K562 (cell line): ENCODE data around the gene TMEM100. TPM values are rescaled to one million over a fixed set of nuclear protein-coding genes. Genes with fewer than 3 reads are reported as not detected.

ENCODE experiments used
- ATAC-seq: fragments of 200-7000 bp; cut with Tn5 transposase; 3 replicates; pipeline ENCODE4 v1.9.1; 2020; ENCODE audit warnings: moderate library complexity
- BruUV-seq: library from RNA; stranded (reverse); fragments of 400-500 nt; replicated peaks from 2 replicates; lab custom pipeline; 2021; lab: Mats Ljungman, UMichigan
- CTCF ChIA-PET: fragments of 300-600 bp; formaldehyde crosslinking; extraction: SDS; loops from one replicate; lab custom pipeline; 2021; ENCODE audit warnings: low intra/inter-chr PET ratio; lab: Yijun Ruan, JAX
- POLR2A ChIA-PET: fragments of 300-600, 350-650 bp; sonication (Branson Sonifier 250); formaldehyde crosslinking; extraction: SDS; loops from one replicate; lab custom pipeline; 2021; ENCODE audit warnings: antibody characterized with exemption, inconsistent platforms; lab: Yijun Ruan, JAX
- DNase-seq, 4 experiments: peaks; one replicate each; pipeline versions ENCODE4 v3.0.0 to v3.0.0-alpha.2; 2011 to 2018; ENCODE audit warnings: low spot score in 3 of 4, mixed read lengths in 3 of 4; ENCODE audit errors: extremely low read depth in 1 of 4
- FAIRE-seq: peaks from 2 replicates; lab custom pipeline; 2011; peaks lifted over from hg19 to GRCh38; lab: Jason Lieb, UNC
- H2AFZ ChIP-seq: 2 replicates; pipeline ENCODE4 v1.6.0; 2011; ENCODE audit warnings: low read depth, low read length, control low read depth, inconsistent platforms
- H3K27ac ChIP-seq: fragments of 200-600 bp; 3 replicates; pipeline ENCODE4 v1.8.0; 2011; ENCODE audit warnings: low read depth, mild to moderate bottlenecking, control low read depth, inconsistent platforms, low read length, moderate library complexity, mixed read lengths; ENCODE audit errors: extremely low read depth
- H3K27me3 ChIP-seq, 2 experiments: fragments of 300-600 bp in 1 of 2; 2 replicates in 1 of 2; 3 replicates in 1 of 2; pipeline versions ENCODE4 v1.6.0 to v1.8.0; 2011; ENCODE audit warnings: inconsistent platforms in 2 of 2, low read length in 2 of 2, mild to moderate bottlenecking in 1 of 2, mixed read lengths in 1 of 2, moderate library complexity in 1 of 2; ENCODE audit not compliant: control insufficient read depth in 2 of 2, insufficient read depth in 2 of 2
- H3K36me3 ChIP-seq: fragments of 300-600 bp; 3 replicates; pipeline ENCODE4 v1.8.0; 2011; ENCODE audit warnings: mild to moderate bottlenecking, low read length, inconsistent platforms; ENCODE audit not compliant: control insufficient read depth, insufficient read depth
- H3K4me1 ChIP-seq, 2 experiments: fragments of 200-600 bp in 1 of 2; replicated peaks in 1 of 2; 2 replicates in 1 of 2; 3 replicates in 1 of 2; pipeline versions ENCODE4 v1.5.1 to v1.8.0; 2011; ENCODE audit warnings: inconsistent platforms in 2 of 2, low read length in 2 of 2, mild to moderate bottlenecking in 1 of 2, mixed read lengths in 1 of 2, moderate library complexity in 1 of 2; ENCODE audit not compliant: control insufficient read depth in 2 of 2, insufficient read depth in 2 of 2
- H3K4me2 ChIP-seq: 2 replicates; pipeline ENCODE4 v1.6.1; 2011; ENCODE audit warnings: low read length, control low read depth, inconsistent platforms, mixed read lengths; ENCODE audit not compliant: insufficient read depth
- H3K4me3 ChIP-seq: fragments of 200-600 bp; sonication (generic), shearing (Covaris generic); 2 replicates; pipeline ENCODE4 v1.5.1; 2016; ENCODE audit warnings: control low read depth, inconsistent platforms
- H3K79me2 ChIP-seq: fragments of 200-600 bp; 3 replicates; pipeline ENCODE4 v1.8.0; 2011; ENCODE audit warnings: low read length, inconsistent platforms; ENCODE audit not compliant: control insufficient read depth, insufficient read depth
- H3K9ac ChIP-seq, 2 experiments: 2 replicates each; pipeline versions ENCODE4 v1.6.0 to v1.6.1; 2011; ENCODE audit warnings: low read depth in 2 of 2, low read length in 2 of 2, control low read depth in 1 of 2, inconsistent platforms in 1 of 2, mild to moderate bottlenecking in 1 of 2, mixed read lengths in 1 of 2; ENCODE audit not compliant: insufficient read depth in 1 of 2
- H3K9me1 ChIP-seq: one replicate; pipeline ENCODE4 v1.6.0; 2011; ENCODE audit warnings: inconsistent platforms, mild to moderate bottlenecking, low read length, moderate library complexity; ENCODE audit not compliant: control insufficient read depth, insufficient read depth
- H3K9me3 ChIP-seq: replicated peaks from 2 replicates; pipeline ENCODE4 v1.5.1; 2011; ENCODE audit warnings: low read depth, low read length, inconsistent platforms; ENCODE audit not compliant: control insufficient read depth, insufficient read depth
- H4K20me1 ChIP-seq: replicated peaks from 2 replicates; pipeline ENCODE4 v1.6.1; 2011; ENCODE audit warnings: low read length, inconsistent platforms, mixed read lengths; ENCODE audit not compliant: control insufficient read depth, insufficient read depth
- CEBPB ChIP-seq: fragments of 450-650 bp; IDR thresholded peaks from 2 replicates; pipeline ENCODE4 v1.6.1; 2016; ENCODE audit warnings: missing genetic modification characterization, missing compliant biosample characterization
- CEBPG ChIP-seq, 3 experiments: fragments of 200-800 bp in 1 of 3; sonication (Bioruptor generic) in 1 of 3; sonication (generic) in 1 of 3; formaldehyde crosslinking in 1 of 3; IDR thresholded peaks in 2 of 3; conservative IDR thresholded peaks in 1 of 3; 2 replicates each; pipeline versions ENCODE4 v1.6.1 to v1.8.0; 2016 to 2022; ENCODE audit warnings: missing compliant biosample characterization in 2 of 3, missing genetic modification characterization in 2 of 3, mild to moderate bottlenecking in 1 of 3, missing genetic modification reagents in 1 of 3
- PBX2 ChIP-seq, 2 experiments: IDR thresholded peaks in 1 of 2; conservative IDR thresholded peaks in 1 of 2; 2 replicates each; pipeline ENCODE4 v1.6.1; 2016; ENCODE audit warnings: low read depth in 2 of 2, mild to moderate bottlenecking in 1 of 2, missing compliant biosample characterization in 1 of 2, missing genetic modification characterization in 1 of 2, moderate library complexity in 1 of 2
- POLR2A ChIP-seq: fragments of 450-650 bp; conservative IDR thresholded peaks from 2 replicates; pipeline ENCODE4 v1.6.1; 2016
- ZKSCAN3 ChIP-seq: fragments of 250-450 bp; sonication (Bioruptor Pico); IDR thresholded peaks from 2 replicates; pipeline ENCODE4 v1.4.0; 2020
- WGBS: fragments of 100-300 bp; shearing (Covaris generic); methylation state at CpG from one replicate; pipeline ENCODE4 v1.1.6; 2016; ENCODE audit warnings: low coverage, mixed read lengths; ENCODE audit not compliant: insufficient coverage; ENCODE audit errors: missing lambda C conversion rate; 5-methylcytosine and 5-hydroxymethylcytosine counted together
- in situ Hi-C: fragments of 300-500 bp; cut with MboI; formaldehyde crosslinking; loops from 4 replicates; pipeline ENCODE4 v1.15.0; 2018; ENCODE audit warnings: inconsistent platforms, mixed read lengths
- intact Hi-C: fragments of 100-400 bp; cut with micrococcal nuclease; formaldehyde crosslinking; loops from 2 replicates; pipeline ENCODE4 v1.14.2; 2022
- polyA plus RNA-seq, 8 experiments: library from polyadenylated mRNA; depleted of rRNA in 4 of 8; stranded (reverse) in 5 of 8; unstranded in 3 of 8; fragments of >200 nt; fragmentation: Nextera tagmentation in 2 of 8; fragmentation: Illumina TruSeq in 1 of 8; extraction: Ambion mirVana in 2 of 8; extraction: Trizol in 1 of 8; gene quantifications; 2 replicates each; pipeline versions ENCODE4 v1.2.1 to v1.2.3, GENCODE V29; 2011 to 2014; ENCODE audit warnings: inconsistent platforms in 1 of 8, missing spikeins in 1 of 8
- total RNA-seq, 7 experiments: library from RNA; depleted of rRNA in 6 of 7; stranded (reverse); fragments of >200 nt in 6 of 7; fragmentation: Illumina TruSeq in 2 of 7; extraction: Trizol in 2 of 7; gene quantifications; 2 replicates each; pipeline versions ENCODE4 v1.2.1 to v1.2.3, GENCODE V29; 2011 to 2021; ENCODE audit warnings: low replicate concordance in 1 of 7

TMEM100 gene
- total and polyA plus RNA-seq, 9 of the 15 experiments (the other 6 are each of a cell fraction or from before 2014, with no cell fraction given): 0.12 to 0.50 (median 0.19) TPM

- Histone ChIP-seq H3K27me3 (no peaks in the 10 kb centered on the region), H2AFZ (no peak overlapping the region), H3K4me1 (no peaks in the 10 kb centered on the region; a peak in 1 of 5 replicates)
- BruUV-seq: no TSS peak
- TF ChIP-seq ZKSCAN3 (no peak), POLR2A (no peak), CEBPB (tag) (peak; percentile 85), CEBPG (CRISPR knock-in tag; IDR thresholded peaks at IDR 0.05) (no peak), CEBPG (tag; conservative IDR thresholded peaks at IDR 0.05 in 1 of 2, IDR thresholded peaks at IDR 0.05 in 1 of 2) (peak; percentile 33 to 48; a peak in 2 of 4 replicates), PBX2 (CRISPR knock-in tag; IDR thresholded peaks at IDR 0.05; ENCODE audit: low read depth) (no peak), PBX2 (tag; conservative IDR thresholded peaks at IDR 0.05; ENCODE audit: low read depth) (peak; percentile 41; the same call in 1 of the 2 replicates)
- TF ChIP-seq, all 486 proteins: peak for 3
- DNase-seq: no peak
- no peaks in the 10 kb centered on the region for H4K20me1 ChIP-seq
- intact Hi-C loops (no loop called here), in situ Hi-C loops (no loop called here)
- ChIA-PET POLR2A (interaction anchor here (1.0 kb wide), 1 partner anchor 14 kb away, joined by 3 read pairs; no protein-coding TSS in a partner anchor), CTCF (no interaction called here)
- no peaks in the 10 kb centered on the region for H3K79me2 ChIP-seq
- FAIRE-seq: no peak
- WGBS: 7% methylated on average over 1 of the region's 1 CpG
- no peaks in the 10 kb centered on the region for H3K9me1 ChIP-seq
- H3K4me3 ChIP-seq: no peak overlapping the region
- H3K4me2 ChIP-seq: no peak overlapping the region
- H3K27ac ChIP-seq: no peak overlapping the region
- no peak overlapping the region for H3K9ac ChIP-seq
- H3K9me3 ChIP-seq: no peaks in the 10 kb centered on the region
- H3K36me3 ChIP-seq: no peaks in the 10 kb centered on the region
- ATAC-seq: no peak
These were observed 18.3 kb downstream of the TMEM100 start for GRCh38 chr17:55704401-55704800.
